ENCODE measurements around the gene SESN2. TPM values are rescaled to one million over a fixed set of nuclear protein-coding genes. Genes with fewer than 3 reads are reported as not detected.

Gene SESN2
- total RNA-seq, 1 donor from 2014 or later, result 3.0 TPM

- H3K9me3 ChIP-seq (replicated peaks), result no peaks in the 10 kb centered on the region
- H3K36me3 ChIP-seq, result no peaks in the 10 kb centered on the region
- no peaks in the 10 kb centered on the region for H3K4me1 ChIP-seq
- no peak overlapping the region for H3K4me3 ChIP-seq
- no peak for DNase-seq
- peaks cover 10% of the 10 kb centered on the region for H3K27me3 ChIP-seq (ENCODE audit: low read depth)
- no peak for TF ChIP-seq CTCF (IDR thresholded peaks at IDR 0.05; ENCODE audit: borderline replicate concordance)
- no peak overlapping the region for H3K27ac ChIP-seq (replicated peaks)
- intact Hi-C loops (cut with micrococcal nuclease), result no loop called here
Observed at GRCh38 chr1:28313702-28314546, 54.6 kb downstream of the SESN2 start.

- intact Hi-C loops (cut with micrococcal nuclease), result no loop called here
- H3K27ac ChIP-seq (replicated peaks), result no peak overlapping the region
- no peaks in the 10 kb centered on the region for H3K36me3 ChIP-seq
- no peak for TF ChIP-seq CTCF (IDR thresholded peaks at IDR 0.05; ENCODE audit: borderline replicate concordance)
- peaks cover 13% of the 10 kb centered on the region for H3K27me3 ChIP-seq (ENCODE audit: low read depth)
- no peak overlapping the region for H3K4me3 ChIP-seq
- no peaks in the 10 kb centered on the region for H3K4me1 ChIP-seq
- DNase-seq, result no peak
- H3K9me3 ChIP-seq (replicated peaks), result no peaks in the 10 kb centered on the region
Observed at GRCh38 chr1:28314547-28314941, 55.2 kb downstream of the SESN2 start.

GRCh38 chr1:28317014-28317413 lies 57.7 kb downstream of the SESN2 start:
- H3K4me1 ChIP-seq, result no peaks in the 10 kb centered on the region
- TF ChIP-seq CTCF (IDR thresholded peaks at IDR 0.05; ENCODE audit: borderline replicate concordance), result no peak
- H3K27ac ChIP-seq (replicated peaks), result no peak overlapping the region
- H3K36me3 ChIP-seq, result no peaks in the 10 kb centered on the region
- intact Hi-C loops (cut with micrococcal nuclease), result no loop called here
- no peak overlapping the region for H3K4me3 ChIP-seq
- H3K9me3 ChIP-seq (replicated peaks), result no peaks in the 10 kb centered on the region
- no peak for DNase-seq
- H3K27me3 ChIP-seq (ENCODE audit: low read depth), result peaks cover 31% of the 10 kb centered on the region

- Histone ChIP-seq H3K27me3 (ENCODE audit: low read depth) (peaks cover 33% of the 10 kb centered on the region), H3K27ac (replicated peaks) (no peak overlapping the region), H3K4me1 (no peaks in the 10 kb centered on the region), H3K36me3 (no peaks in the 10 kb centered on the region), H3K9me3 (replicated peaks) (no peaks in the 10 kb centered on the region), H3K4me3 (no peak overlapping the region)
- intact Hi-C loops (cut with micrococcal nuclease), result no loop called here
- no peak for TF ChIP-seq CTCF (IDR thresholded peaks at IDR 0.05; ENCODE audit: borderline replicate concordance)
- DNase-seq, result no peak
Observed at GRCh38 chr1:28322194-28322593, 62.9 kb downstream of the SESN2 start.

- DNase-seq, result no peak
- no peak overlapping the region for H3K27ac ChIP-seq (replicated peaks)
- H3K4me3 ChIP-seq, result no peak overlapping the region
- H3K4me1 ChIP-seq, result peaks cover 6% of the 10 kb centered on the region
- no peaks in the 10 kb centered on the region for H3K36me3 ChIP-seq
- peaks cover 29% of the 10 kb centered on the region for H3K27me3 ChIP-seq (ENCODE audit: low read depth)
- no peak for TF ChIP-seq CTCF (IDR thresholded peaks at IDR 0.05; ENCODE audit: borderline replicate concordance)
- intact Hi-C loops (cut with micrococcal nuclease), result no loop called here
- H3K9me3 ChIP-seq (replicated peaks), result no peaks in the 10 kb centered on the region
Observed at GRCh38 chr1:28323720-28324119, 64.4 kb downstream of the SESN2 start.

All from left ventricle myocardium inferior (tissue), 1 donor.